NCI-H2171 (cell line): ENCODE results near the gene GNA14.
A peak's percentile ranks its signal among the peaks of the same experiment; 100 is the strongest.
"Not testable (repeated sequence)": the region's sequence is repeated elsewhere in the genome, so short reads cannot be mapped to it uniquely, and the experiment has no call there.

Experiments
- DNase-seq: peaks from one replicate; lab custom pipeline; 2025; lab: John Stamatoyannopoulos, UW

GNA14 gene

DNA sequence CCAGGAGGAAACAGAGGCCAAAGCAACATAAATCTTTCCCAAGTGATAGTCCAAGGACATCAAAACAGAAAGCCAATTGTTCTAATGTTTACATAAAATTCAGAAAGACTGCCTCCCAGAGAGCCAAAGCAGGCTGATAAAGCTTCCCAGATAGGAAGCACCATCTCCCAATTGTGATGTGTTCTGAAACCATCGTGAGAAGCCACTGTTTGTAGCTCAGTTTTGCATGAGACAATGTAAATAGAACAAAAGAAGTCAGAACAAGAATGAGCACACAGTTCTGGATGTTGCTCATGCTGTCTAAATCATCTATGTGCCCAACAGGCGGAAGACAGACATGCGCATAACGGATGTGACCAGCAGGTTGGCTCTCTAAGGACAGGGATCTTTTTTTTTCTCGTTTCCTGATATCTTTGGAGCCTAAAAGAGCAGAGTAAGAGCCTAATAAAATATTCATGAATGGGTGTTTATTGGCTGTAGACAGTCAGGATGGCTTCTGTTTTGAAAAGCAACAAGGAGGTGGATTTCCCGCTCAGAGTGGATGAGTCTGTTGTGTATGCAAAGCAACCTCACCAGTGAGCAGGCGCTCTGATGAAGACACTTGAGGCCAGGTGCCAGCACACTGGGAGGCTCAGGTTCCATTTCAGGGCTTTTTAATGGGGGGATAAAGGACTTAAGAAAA lies 113.6 kb downstream of the GNA14 start:
- DNase-seq, result no peak

DNA sequence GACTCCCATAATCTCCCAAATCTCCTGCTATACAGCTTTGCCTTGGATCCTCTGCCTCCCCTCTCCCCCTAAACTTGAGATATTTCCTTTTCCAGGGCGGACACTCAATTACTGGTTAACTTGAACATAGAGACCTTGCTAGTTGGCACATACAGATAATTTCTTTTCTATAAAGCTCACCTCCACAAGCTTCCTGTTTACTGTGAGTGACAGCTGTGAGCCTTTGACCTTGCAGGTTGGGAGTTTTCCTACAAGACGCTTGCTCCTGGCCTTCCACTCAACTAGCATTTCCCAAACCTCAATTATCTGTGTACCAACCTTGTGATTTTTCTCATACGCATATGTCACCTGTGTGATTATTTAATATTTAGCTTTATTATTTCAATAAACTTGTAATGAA lies 114.5 kb downstream of the GNA14 start:
- no peak for DNase-seq

DNA sequence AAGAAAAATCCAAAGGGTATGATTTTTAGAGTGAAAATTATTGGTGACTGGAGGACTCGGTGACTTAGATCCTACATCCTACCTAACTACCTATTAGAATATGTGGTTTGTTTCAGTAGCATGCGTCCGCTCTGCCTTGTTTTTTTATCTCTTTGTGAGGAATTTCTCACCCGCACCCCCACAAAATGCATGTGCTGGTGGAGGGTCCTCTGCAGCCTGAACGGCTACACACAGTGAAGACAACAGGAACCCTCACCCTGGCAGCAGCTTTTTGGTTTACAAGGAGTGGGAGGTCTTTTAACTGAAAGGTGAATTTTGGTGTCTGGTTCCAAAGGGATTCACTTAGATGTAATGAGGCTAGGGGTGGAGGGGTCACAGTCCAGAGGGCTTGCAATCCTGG lies 115.5 kb downstream of the GNA14 start:
- DNase-seq, result no peak

- no peak for DNase-seq
Observed at GRCh38 chr9:77531400-77531799, 116.7 kb downstream of the GNA14 start.

DNA sequence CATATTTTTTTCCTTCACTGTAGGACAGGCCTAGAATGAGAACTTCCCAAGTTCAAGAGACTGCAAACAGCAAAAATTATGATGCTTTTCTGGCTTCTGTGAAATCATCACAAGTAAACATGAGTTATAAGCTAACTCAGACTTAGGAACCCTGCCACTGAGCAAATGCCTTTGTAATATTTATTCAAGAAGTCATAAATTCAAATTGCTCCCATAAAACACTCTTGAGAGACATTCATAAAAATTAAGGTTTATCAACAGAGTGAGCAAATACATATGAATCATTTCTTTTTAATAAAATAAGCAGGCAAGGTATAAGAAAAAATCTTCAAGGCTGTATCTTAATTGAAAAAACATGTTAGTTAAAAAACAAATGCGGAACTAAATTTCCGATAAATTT lies 124.2 kb downstream of the GNA14 start:
- DNase-seq, result no peak

GRCh38 chr9:77521091-77521490 lies 127.0 kb downstream of the GNA14 start:
- DNase-seq, result no peak

DNA sequence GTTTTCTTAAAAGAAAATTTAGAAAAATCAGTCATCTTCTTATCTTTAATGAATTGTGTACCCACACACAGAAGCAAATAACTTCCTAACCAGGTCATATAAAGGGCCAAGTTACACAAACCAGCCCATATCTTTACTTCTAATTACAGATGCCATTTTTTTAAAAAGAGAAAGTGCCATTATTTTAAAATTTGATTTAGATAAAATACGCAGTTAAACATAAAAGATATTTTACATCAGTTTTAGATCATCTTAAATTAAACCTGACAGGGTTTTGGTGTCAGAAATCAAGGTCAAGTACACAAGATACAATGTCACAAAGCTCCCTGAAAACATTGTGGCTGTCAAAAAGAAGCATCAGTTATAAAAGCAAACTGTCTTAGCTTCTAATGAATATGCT lies 129.4 kb downstream of the GNA14 start:
- no peak for DNase-seq

GRCh38 chr9:77516781-77517180 lies 131.3 kb downstream of the GNA14 start:
- no peak for DNase-seq

DNA sequence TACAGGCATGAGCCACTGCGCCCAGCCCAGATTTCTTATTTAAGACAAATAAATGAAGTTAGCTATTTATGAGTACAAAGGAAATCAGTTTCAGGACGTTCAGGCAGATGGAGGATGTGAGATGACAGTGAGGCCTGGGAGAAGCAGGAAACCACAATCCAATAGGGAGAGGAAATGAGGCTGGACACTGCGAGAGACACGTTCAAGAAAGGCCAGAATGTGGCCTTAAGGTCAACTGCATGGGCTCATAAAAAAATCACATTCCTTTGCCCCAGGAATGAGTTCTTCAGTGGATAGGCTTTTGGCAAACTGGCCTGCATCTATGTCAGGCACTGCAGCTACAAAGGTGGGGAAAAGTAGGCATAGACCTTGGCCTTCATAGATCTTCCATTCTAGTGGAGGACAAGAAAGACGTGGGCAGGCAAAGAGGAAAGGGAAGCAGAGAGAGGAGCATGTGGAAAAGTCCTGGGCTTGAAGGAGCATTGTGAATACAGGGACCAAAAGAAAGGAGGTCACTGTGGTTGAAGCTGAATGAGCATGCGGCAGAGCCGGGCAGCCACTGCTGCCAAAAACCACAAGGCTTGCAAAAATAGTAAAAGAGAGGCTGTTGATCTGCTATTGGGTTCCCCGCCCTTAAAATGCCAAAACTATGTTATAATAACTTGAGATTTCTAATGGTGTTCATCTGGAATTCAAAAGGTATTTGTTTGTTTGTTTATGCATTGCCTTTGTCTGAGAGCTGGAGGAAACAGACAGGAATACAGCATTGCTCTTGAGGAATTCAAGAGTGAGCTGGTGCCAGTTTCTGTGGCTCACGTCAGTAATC lies 133.0 kb downstream of the GNA14 start:
- DNase-seq, result no peak

DNA sequence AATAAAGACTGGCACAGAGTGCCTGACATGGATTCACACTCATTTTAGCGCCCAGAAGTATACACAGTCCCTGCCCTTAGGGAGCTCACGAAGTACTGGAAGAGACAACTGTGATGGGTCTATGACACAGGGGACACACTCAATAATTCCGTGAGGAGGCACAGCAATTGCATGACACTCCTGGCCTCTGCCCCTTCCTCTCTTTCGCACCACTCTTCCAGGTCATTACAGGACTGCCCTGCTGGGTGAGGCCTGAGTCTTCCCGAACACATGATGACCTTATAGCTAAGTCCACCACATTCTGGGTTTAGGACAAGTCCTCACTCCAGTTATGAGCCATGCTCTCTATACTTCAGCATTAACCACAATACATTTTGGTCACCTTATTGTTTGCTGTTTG lies 134.7 kb downstream of the GNA14 start:
- no peak for DNase-seq

DNA sequence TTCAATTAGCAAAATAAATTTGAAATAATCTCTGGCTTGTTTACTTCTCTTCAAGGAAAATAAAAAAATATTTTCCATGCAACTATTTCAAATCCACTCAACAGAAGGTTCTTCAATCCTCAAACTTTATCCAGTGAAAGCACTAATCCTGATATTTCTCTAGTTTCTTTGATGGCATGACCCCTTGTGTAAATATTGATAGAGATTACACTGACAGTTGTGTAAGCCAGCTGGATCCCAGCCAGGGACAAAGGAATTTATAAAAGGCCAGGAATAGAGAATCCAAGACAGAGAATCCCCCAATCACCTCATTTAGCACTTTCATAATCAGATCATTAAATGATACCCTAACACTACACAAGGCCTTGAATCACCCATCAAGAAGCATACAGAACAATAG lies 135.2 kb downstream of the GNA14 start:
- no peak for DNase-seq

DNA sequence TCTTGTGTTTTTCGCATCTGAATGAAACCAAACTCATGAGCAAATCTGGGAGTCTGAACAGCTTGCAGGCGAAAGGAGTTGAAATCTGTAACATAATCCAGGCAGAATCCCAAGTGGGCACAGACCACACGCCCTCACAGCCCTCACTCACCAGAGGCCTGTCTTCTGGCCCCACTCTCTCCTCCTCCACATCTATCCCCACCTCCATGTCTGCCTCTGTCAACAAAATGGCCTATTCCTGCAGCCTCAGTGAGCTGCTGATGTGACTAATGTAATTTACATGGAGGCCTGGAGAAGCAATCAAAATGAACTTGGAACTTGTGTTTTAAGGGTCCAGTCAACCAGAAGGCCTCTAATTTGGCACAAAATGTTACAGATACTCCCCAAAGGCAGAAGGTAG lies 136.6 kb downstream of the GNA14 start:
- peak; percentile 21 for DNase-seq

- DNase-seq, result no peak
Observed at GRCh38 chr9:77510666-77511065, 137.5 kb downstream of the GNA14 start.

DNA sequence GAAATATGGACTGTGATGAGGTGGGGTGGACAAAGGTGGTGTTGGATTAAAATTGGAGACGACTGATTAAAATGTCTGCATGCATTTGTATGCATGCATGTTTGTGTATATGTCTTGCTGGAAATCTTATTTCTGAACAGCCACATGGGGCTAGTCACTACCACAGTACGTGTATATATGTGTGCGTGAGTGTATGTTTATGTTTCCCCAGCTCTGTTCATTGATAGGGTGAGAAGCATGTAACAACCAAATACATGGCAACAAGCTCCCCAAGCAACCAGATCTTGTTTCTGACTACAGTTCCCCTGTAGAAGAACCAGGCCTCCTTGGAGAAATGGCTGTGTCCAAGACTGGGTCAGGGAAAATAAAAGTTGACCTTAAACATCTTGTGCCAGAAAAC lies 139.7 kb downstream of the GNA14 start:
- no peak for DNase-seq

DNA sequence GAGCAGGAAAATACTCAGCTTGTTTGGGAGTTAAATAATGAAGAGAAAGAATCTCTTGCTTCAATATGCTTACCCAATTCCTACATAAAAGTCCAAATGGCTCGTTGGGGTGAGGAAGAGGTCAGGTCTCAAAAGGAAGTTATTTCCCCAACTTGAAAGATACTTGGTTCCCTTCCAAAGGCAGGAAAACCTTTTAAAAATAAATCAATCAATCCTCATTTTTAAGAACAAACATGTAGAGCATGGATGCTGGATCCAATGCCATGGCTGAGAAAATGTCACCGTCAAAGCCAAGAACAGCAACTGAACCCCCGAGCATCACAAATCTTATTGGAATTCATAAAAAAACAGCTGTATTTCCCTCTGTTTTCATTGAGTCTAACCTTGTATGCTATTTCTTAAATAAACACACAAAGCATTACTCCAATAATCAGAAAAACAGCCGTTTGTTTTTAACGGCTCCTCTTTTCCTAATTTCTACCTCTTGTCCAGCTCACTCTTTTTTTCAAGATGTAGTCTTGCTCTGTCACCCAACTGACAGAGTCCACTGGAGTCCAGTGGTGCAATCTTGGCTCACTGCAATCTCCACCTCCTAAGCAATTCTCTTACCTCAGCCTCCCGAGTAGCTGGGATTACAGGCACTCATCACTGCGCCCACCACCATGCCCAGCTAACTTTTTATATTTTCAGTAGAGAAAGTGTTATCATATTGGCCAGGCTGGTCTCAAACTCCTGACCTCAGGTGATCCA lies 140.7 kb downstream of the GNA14 start:
- no peak for DNase-seq

- DNase-seq, result no peak
Observed at GRCh38 chr9:77505232-77505631, 142.9 kb downstream of the GNA14 start.

GRCh38 chr9:77502568-77502967 lies 145.6 kb downstream of the GNA14 start:
- no peak for DNase-seq

DNA sequence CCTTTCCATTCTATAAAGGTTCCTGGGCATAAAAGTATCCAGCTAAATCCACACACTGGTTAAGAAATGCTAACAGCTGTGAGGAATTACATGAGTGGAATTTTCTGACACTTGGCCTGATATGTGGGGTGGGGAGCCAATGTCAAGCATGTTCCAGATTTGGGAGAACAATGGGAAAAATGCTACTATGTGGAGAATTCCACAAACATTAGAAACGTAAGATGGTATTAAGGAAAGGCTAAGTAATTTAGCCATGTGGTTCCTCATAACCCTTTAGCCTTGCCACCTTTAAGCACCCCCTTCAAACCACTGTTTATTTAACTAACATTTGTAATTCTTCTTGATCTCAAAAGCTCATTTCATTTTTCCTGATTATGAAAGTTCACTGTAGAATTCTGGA lies 149.2 kb downstream of the GNA14 start:
- no peak for DNase-seq

GRCh38 chr9:77497322-77498198 lies 150.6 kb downstream of the GNA14 start:
- no peak for DNase-seq

GRCh38 chr9:77495834-77496671 lies 152.1 kb downstream of the GNA14 start:
- peak; percentile 26 for DNase-seq

GRCh38 chr9:77490279-77490678 lies 157.8 kb downstream of the GNA14 start:
- DNase-seq, result not testable (repeated sequence)
